Measurements from ENCODE around the gene HLCS.
"Not testable (repeated sequence)": the region's sequence is repeated elsewhere in the genome, so short reads cannot be mapped to it uniquely, and the experiment has no call there.

HLCS gene

GRCh38 chr21:36959020-36959835 is 7.2 kb downstream of the HLCS start:
- no peak for DNase-seq (ENCODE audit: low read depth in 3 of 3, low spot score in 1 of 3)

DNA sequence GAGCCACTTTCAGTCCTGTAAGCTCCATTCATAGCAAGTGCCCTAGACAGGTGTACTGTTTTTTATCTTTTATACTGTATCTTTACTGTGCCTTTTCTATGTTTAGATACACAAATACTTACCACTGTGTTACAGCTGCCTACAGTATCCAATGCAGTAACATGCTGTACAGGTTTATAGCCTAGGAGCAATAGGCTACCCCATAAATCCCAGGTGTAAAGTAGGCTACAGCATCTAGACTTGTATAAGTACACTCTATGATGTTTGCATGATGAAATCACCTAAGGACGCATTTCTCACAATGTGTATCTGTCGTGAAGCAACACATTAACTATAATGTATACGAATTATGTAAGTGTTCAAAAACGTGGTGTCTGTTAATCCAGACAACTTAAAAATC is 10.7 kb downstream of the HLCS start:
- DNase-seq (ENCODE audit: low read depth in 3 of 3, low spot score in 1 of 3) = no peak

GRCh38 chr21:36952331-36952730 is 14.1 kb downstream of the HLCS start:
- not testable (repeated sequence) for DNase-seq (ENCODE audit: low read depth in 3 of 3, low spot score in 1 of 3)

DNA sequence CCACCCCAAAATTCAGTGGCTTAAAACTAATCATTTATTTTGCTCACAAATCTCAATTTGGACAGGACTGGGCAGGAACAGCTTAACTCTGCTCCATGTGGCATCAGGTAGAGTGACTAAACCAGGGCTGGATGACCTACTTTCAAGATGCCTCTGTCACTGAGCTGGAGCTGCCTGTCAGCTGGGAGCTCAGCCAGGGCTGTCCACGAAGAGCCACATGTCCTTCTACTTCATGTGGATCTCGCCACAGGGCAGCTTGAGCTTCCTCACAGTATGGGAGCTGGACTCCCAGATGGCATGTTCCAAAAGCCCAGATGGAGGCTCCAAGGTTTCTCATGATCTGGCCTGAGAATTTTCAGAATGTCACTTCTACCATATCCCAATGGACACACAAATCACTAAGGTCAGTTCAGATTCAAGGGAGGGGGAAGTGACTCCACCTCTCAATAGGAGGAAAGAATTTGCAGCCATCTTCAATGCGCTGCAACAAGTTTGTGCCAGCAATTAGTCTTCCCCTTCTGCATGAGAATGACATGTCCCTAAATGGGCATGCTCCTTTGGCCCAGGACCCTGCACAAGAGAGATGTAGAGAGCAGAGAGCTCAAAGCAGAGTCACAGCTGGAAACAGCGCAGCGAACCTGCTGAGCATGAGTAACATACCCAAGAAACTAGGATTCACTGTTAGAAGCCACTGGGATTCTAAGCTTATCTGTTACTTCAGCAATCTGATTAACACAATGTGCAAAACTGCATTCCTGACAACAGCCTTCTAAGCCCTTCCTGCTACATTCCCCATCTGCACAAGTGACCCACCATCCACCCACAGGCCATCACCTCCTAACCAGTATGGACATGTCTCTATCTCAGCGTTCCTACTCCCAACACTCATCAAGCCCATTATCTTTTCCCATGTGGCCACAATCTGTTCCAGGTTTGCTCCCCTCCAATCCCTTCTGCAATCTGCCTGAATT is 17.0 kb downstream of the HLCS start:
- no peak for DNase-seq (ENCODE audit: low read depth in 3 of 3, low spot score in 1 of 3)

DNA sequence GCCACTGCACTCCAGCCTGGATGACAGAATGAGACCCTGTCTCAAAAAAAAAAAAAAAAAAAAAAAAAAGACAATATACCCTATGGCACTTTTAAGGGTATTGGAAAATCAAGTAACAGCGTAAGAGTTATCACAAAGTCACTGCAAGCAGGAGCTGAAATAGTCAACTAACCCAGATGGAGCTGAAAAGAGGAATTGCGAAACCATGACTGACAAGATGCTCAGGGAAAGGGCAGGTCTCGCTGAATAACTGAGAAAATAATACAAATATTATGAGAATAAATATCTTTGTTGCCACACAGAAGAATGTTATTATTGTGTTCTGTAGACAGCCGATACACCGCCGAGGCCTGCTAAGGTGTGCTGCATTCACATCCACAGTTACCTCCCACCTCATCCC is 17.8 kb downstream of the HLCS start:
- no peak for DNase-seq (ENCODE audit: low read depth in 3 of 3, low spot score in 1 of 3)

DNA sequence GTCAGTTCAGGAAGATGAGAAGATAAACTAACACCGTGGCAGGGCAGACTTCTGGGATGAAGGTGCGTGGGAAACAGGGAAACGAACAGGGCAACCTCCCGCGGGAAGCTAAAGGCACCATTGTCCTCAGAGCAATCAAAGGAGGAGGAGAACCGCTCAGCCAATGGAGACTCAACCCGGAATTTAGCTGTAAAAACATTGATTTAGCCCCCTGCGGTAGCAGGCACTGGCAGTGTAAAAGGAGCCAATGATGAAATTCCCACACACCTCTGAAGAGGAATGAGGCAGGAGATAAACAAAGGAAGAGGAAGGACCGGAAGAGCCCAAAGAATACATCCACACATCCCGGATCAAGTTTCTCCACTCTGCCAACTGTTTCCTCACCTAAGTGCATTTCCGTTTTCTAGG is 19.5 kb downstream of the HLCS start:
- no peak for DNase-seq (ENCODE audit: low read depth in 3 of 3, low spot score in 1 of 3)

DNA sequence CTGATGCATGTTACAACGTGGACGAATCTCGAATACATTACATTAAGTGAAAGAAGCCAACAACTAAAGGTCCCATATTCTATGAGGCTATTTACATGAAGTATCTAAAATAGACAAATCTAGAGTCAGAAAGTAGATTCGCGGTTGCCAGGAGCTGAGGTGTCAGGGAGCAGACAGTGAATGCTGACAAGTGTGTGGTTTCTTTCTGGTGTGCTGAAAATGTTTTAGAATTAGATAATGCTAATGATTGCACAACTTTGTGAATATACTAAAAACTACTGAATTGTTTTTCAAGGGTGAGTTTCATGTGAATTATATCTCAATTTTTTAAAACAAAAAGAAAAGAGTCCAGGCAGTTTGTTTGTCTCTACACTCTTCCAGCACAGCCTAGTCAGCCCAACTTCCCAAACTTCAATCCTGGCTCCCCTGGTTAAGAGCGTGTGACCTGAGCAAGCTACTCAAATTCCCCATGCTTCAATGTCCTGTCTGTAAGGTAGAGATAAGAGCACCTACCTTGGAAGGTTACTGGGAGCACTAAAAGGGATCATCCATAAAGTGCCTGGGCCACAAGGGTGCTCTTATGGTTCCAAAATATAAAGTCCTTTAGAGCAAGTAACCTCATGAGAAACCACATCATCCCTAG is 20.9 kb downstream of the HLCS start:
- no peak for DNase-seq (ENCODE audit: low read depth in 3 of 3, low spot score in 1 of 3)

DNA sequence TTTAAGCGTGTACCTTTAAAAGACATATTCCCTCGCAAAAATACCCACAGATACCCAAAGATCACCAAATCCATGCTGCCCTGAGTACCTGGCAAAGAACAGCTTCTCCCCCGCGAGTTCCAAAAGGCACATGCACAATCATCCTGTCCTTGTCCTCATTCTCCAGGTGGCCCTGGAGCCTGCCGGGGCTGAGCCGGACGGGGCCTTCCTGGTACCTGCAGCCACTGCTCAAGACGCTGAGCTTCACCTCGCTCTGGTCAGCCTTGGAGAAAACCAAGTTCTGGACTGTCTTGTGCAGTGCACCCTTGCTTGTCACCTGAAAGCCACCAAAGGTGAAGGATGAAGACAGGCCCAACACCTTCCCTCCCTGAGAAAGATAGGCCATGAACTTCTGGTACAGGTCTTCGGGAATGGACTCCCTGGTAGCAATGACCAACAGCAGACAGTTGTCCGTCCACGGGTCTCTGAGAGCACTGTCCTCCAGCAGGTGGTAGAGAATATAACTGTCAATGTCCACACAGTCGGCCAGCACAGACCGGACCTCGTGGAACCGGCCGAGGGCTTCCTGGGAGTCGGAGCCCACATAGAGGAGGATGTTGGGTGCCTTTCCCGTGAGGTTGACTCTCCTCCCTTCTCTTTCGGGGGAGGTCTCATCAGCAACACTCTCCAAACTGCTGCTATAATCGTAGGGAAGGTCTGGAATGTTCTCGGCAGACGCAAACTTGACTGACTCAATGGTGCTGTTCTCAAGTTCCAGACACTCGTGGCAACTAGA is 29.9 kb downstream of the HLCS start:
- DNase-seq (ENCODE audit: low read depth in 3 of 3, low spot score in 1 of 3) = no peak

GRCh38 chr21:36934864-36935420 is 31.5 kb downstream of the HLCS start:
- DNase-seq (ENCODE audit: low read depth in 3 of 3, low spot score in 1 of 3) = no peak

GRCh38 chr21:36932161-36932816 is 34.2 kb downstream of the HLCS start:
- no peak for DNase-seq (ENCODE audit: low read depth in 3 of 3, low spot score in 1 of 3)

DNA sequence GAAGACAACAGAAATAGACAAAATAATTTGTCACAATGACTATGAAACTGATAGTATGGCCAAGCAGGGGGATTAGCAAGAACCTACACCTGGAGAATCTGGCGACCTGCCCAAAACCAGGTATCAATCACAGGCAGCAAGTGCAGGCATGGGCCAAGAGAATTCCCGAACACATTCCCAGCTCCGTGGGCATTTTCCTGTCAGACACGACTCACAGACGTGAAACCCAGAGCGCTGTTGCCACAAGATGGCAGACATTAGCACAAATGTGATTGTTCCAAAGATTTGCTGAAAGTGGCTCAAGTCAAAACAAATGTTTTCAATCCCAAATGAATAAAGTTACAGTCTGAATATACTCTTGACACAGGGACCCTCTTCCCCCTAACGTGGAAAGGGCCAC is 36.8 kb downstream of the HLCS start:
- DNase-seq (ENCODE audit: low read depth in 3 of 3, low spot score in 1 of 3) = no peak

DNA sequence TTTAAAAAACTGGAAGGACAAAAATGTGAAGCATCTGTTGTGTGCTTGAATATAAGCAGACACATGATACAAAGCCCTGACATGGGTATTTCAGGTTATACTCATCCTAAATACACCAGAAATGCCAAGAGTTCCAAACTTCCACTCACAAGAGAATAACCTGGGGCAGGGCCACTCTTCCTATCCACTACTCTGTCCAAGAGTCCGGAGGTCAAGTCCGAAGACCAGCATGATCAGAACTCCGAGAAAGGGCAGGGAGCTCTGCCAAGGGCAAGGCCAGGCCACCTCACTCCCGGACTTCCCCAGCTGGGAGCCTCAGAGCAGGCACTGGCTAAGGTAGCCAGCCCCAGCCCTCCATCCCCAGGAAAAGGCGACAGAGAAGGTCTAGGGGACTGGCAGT is 37.5 kb downstream of the HLCS start:
- DNase-seq (ENCODE audit: low read depth in 3 of 3, low spot score in 1 of 3) = no peak

DNA sequence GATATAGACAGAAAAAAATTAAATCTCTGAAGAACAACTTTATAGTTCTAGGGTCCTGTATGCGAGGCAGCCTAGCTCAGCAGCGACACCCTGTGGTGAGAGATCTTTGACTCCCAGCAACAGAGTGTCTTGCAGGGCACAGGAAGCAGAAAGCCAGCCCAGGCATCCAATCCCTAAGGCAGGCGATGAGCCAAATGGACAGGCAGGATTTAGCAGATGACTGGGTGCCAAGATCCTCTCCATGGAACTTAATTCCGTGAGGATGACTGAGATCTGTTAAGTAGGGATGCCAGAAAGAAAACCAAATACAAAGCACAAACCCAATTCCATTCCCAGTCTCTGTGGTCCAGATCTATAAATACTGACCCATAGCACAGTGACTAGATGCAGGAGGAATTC is 38.8 kb downstream of the HLCS start:
- DNase-seq (ENCODE audit: low read depth in 3 of 3, low spot score in 1 of 3) = peak; percentile 15 to 62 (median 28)

DNA sequence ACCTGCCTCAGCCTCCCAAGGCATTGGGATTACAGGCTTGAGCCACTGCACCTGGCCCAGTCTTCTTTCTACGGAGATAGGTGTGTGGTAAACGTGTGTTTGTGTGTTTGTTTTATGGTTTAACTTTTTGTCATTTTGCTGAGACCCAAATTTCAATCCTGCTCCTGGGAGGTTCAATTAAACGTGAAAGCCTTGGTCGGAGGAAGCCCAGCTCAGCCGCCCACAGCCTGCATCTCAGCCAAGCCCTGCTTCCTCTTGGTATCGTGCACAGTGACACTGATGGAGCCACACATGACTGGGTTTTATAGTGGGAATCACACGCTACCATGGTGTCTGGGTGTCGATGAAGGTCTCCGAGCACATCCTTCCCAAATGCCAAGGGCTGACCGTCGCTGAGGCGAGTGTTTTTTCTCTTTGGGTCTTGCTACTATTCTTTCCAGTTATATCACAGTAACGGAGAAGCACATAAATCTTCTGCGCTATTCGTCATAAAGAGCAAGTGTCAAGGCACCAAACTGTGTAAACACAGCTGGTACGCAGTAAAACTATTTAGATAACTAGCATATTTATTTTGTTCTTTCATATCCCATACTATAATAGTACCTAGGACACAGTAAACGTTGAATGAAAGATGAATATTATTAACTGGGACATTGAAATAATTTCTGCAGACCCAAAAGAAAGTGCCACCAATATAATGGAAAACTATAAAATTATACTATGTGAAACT is 39.3 kb downstream of the HLCS start:
- DNase-seq (ENCODE audit: low read depth in 3 of 3, low spot score in 1 of 3) = no peak

DNA sequence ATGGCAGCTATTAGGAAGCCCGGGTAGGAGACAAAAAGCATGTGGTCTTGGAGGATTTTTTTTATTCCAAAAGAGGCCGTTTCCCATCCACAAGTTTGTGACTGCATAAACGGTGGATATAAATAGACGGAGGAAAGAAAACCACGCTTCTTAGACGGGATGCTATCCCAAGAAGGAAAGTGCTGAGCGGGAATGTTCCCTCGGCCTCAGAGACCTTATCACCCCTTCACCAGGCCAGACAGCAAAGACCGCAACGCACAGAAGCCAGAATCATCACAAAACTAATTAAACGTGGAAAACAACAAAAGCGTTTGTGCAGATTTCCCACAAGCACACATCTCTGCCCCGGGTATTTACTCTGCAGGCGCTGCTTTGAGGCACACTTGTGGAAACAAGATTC is 43.2 kb downstream of the HLCS start:
- no peak for DNase-seq (ENCODE audit: low read depth in 3 of 3, low spot score in 1 of 3)

DNA sequence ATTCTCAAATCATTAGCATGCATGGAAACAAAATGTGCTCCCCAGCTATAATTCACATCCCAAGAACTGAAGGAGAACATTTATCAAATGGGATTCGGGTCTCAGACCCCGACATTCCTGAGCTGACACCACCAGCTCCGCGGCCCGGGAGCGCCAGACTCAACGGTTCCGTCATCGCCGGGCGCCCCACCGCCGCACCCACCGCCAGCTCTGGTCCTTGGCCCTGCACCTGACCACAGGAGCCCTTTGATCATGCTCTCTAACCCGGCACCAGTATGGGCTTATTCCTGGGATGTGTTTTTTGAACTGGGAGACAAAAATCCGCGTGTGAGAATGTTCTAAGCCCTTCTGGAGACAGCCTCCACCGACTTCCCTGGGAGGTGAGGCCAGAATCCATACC is 43.6 kb downstream of the HLCS start:
- DNase-seq (ENCODE audit: low read depth in 3 of 3, low spot score in 1 of 3) = no peak

DNA sequence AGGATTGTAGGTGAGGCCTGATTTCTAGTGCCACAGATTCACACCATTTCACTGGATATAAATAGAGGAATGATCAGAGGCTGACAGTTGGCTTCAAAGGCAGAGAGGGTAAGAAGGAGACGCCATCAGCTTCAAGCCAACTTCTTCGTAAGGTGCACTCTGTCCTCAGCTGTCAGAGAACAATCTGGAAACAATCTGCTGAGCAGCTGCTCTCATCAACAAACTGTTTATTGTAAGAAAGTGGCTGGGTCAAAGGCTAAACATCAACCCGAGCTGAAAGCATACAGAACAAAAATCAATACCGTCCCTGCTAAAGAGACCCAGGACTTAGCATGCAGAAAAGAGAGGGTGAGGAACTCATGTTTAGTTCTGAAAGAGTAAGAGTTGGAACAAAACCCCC is 48.2 kb downstream of the HLCS start:
- no peak for DNase-seq (ENCODE audit: low read depth in 3 of 3, low spot score in 1 of 3)

DNA sequence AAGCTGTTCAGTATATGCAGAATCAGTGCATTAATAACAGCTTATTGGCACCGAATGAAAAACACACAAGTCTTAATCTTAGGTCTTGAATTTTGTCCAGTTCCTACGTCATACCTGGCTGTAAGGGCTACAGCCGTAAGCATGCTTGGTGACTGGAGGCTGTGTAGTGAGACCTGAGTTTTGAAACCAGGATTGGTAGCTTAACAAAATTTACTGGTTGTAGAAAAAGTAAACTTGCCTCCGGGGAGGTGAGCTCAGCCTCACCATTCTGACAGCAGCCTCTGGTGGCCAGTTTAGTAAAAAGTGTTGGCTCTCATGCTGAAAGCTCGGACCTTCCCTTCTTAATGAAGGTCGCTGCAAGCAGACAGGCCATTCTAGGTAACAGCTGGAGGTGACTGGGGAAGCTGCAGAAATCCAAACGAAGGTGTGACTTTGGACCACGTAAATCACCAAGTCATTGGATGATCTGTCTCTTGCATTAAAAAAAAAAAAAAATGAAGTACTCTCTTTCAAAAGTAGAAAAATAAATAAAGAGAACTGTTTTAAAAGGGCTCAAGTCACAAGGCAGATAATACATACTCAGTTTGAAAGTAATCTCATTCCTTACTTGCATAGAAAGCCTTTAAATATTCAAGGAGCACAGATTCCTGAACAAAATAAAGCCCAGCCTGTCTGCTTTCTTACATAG is 48.9 kb downstream of the HLCS start:
- DNase-seq (ENCODE audit: low read depth in 3 of 3, low spot score in 1 of 3) = no peak

- DNase-seq (ENCODE audit: low read depth in 3 of 3, low spot score in 1 of 3) = no peak
These were observed 49.8 kb downstream of the HLCS start for GRCh38 chr21:36916718-36917117.

Data from stimulated activated CD4-positive, alpha-beta T cell treated with anti-CD3 and anti-CD28 coated beads, TNF-alpha, amount 100 ng/mL, for 1 hour (primary cell).